WTC11 (cell line): Measurements from ENCODE around the gene GRWD1.

Source experiments
- ATF3 ChIP-seq: sonication (generic); formaldehyde crosslinking; conservative IDR thresholded peaks from 2 replicates; pipeline ENCODE4 v1.8.1; 2022; ENCODE audit warnings: mild to moderate bottlenecking, missing genetic modification reagents
- ATF6 ChIP-seq: sonication (generic); formaldehyde crosslinking; IDR thresholded peaks from 2 replicates; pipeline ENCODE4 v1.8.1; 2023; ENCODE audit warnings: mild to moderate bottlenecking, missing genetic modification reagents
- CREB1 ChIP-seq: sonication (generic); formaldehyde crosslinking; IDR thresholded peaks from 2 replicates; pipeline ENCODE4 v1.8.0; 2023; ENCODE audit warnings: mild to moderate bottlenecking, missing genetic modification reagents
- CTCF ChIP-seq: fragments of 200-600 bp; IDR thresholded peaks from 2 replicates; pipeline ENCODE4 v1.8.0; 2022; ENCODE audit warnings: antibody characterized with exemption
- ELF4 ChIP-seq: sonication (generic); formaldehyde crosslinking; IDR thresholded peaks from 2 replicates; pipeline ENCODE4 v1.8.1; 2022; ENCODE audit warnings: low read depth, mild to moderate bottlenecking, moderate library complexity, missing genetic modification reagents
- IRF2 ChIP-seq: sonication (generic); formaldehyde crosslinking; IDR thresholded peaks from 2 replicates; pipeline ENCODE4 v1.8.0; 2022; ENCODE audit warnings: low read depth, missing genetic modification reagents, borderline replicate concordance
- NFATC4 ChIP-seq: fragments of 250-450 bp; sonication (Bioruptor Pico); IDR thresholded peaks from 2 replicates; pipeline ENCODE4 v1.9.0; 2021; ENCODE audit warnings: mild to moderate bottlenecking
- NR3C1 ChIP-seq: sonication (generic); formaldehyde crosslinking; conservative IDR thresholded peaks from 2 replicates; pipeline ENCODE4 v1.8.1; 2023; ENCODE audit warnings: low read depth, mild to moderate bottlenecking, missing genetic modification reagents
- TCF7 ChIP-seq: sonication (generic); formaldehyde crosslinking; IDR thresholded peaks from 2 replicates; pipeline ENCODE4 v1.8.0; 2022; ENCODE audit warnings: mild to moderate bottlenecking, low read depth, missing genetic modification reagents, moderate library complexity
- USF1 ChIP-seq: sonication (generic); formaldehyde crosslinking; IDR thresholded peaks from 2 replicates; pipeline ENCODE4 v1.8.0; 2022; ENCODE audit warnings: mild to moderate bottlenecking, missing genetic modification reagents
- ZBTB21 ChIP-seq: sonication (generic); formaldehyde crosslinking; IDR thresholded peaks from 2 replicates; pipeline ENCODE4 v1.8.1; 2023; ENCODE audit warnings: mild to moderate bottlenecking, missing genetic modification reagents, borderline replicate concordance

- TF ChIP-seq CTCF (no peak), ELF4 (CRISPR knock-in tag) (no peak), ATF3 (no peak), IRF2 (no peak), CREB1 (CRISPR knock-in tag) (no peak), NR3C1 (no peak), NFATC4 (CRISPR knock-in tag) (no peak), USF1 (CRISPR knock-in tag) (no peak), ZBTB21 (no peak), ATF6 (CRISPR knock-in tag) (no peak), TCF7 (no peak)
Observed at GRCh38 chr19:48450441-48450840, 4.7 kb downstream of the GRWD1 start.
